Neural progenitor cell (in vitro differentiated cells): ENCODE results near the gene LY86.

Experiments
- CTCF ChIP-seq: fragments of 200-600 bp; sonication (generic); IDR thresholded peaks from 2 replicates; pipeline ENCODE4 v1.5.1; 2017; ENCODE audit warnings: antibody characterized with exemption, mild to moderate bottlenecking
- EZH2 ChIP-seq: fragments of 200-600 bp; sonication (generic); IDR thresholded peaks from 2 replicates; pipeline ENCODE4 v1.6.1; 2017; ENCODE audit warnings: antibody characterized with exemption, mild to moderate bottlenecking, moderate library complexity

GRCh38 chr6:6629402-6629801 is 40.9 kb downstream of the LY86 start:
- TF ChIP-seq CTCF = no peak
- no peak for TF ChIP-seq EZH2
